HG03097 (cell line): ENCODE measurements around the gene GEN1.
A peak's percentile ranks its signal among the peaks of the same experiment; 100 is the strongest.

Experiments used
- ATAC-seq: cut with Tn5 transposase; IDR thresholded peaks from one replicate; pipeline ENCODE4 v1.9.1; 2021; ENCODE audit not compliant: unreplicated experiment, low FRiP score

GEN1 gene

GRCh38 chr2:17793296-17793695, 39.4 kb downstream of the GEN1 start:
- ATAC-seq = no peak

GRCh38 chr2:17793803-17794354, 39.9 kb downstream of the GEN1 start:
- ATAC-seq = no peak

- ATAC-seq = no peak
Measured at GRCh38 chr2:17795309-17795708, 41.4 kb downstream of the GEN1 start.

GRCh38 chr2:17798338-17798737, 44.4 kb downstream of the GEN1 start:
- ATAC-seq = no peak

- ATAC-seq = no peak
Measured at GRCh38 chr2:17799301-17800120, 45.6 kb downstream of the GEN1 start.

- ATAC-seq = no peak
Measured at GRCh38 chr2:17800219-17800618, 46.3 kb downstream of the GEN1 start.

GRCh38 chr2:17800693-17801458, 46.9 kb downstream of the GEN1 start:
- ATAC-seq = no peak

GRCh38 chr2:17803497-17803896, 49.6 kb downstream of the GEN1 start:
- ATAC-seq = no peak

- ATAC-seq = peak; percentile 40
Measured at GRCh38 chr2:17804358-17804757, 50.4 kb downstream of the GEN1 start.

GRCh38 chr2:17805166-17805565, 51.2 kb downstream of the GEN1 start:
- no peak for ATAC-seq

GRCh38 chr2:17805717-17806363, 51.9 kb downstream of the GEN1 start:
- ATAC-seq = no peak

GRCh38 chr2:17813010-17813741, 59.2 kb downstream of the GEN1 start:
- peak; percentile 40 for ATAC-seq

- ATAC-seq = peak; percentile 90
Measured at GRCh38 chr2:17813742-17814473, 60.0 kb downstream of the GEN1 start.

GRCh38 chr2:17814601-17815000, 60.7 kb downstream of the GEN1 start:
- no peak for ATAC-seq

GRCh38 chr2:17815468-17816184, 61.7 kb downstream of the GEN1 start:
- ATAC-seq = no peak

- ATAC-seq = no peak
Measured at GRCh38 chr2:17816396-17817245, 62.7 kb downstream of the GEN1 start, which contains the start of gene MSGN1. TSS of gene MSGN1 (plus strand) at chr2:17816460. CDS start at chr2:17816519, 59 bp downstream.

- no peak for ATAC-seq
Measured at GRCh38 chr2:17818235-17818815, 64.4 kb downstream of the GEN1 start.

GRCh38 chr2:17821080-17821479, 67.1 kb downstream of the GEN1 start:
- ATAC-seq = no peak
